ENCODE results near the gene FURIN.

Gene FURIN

DNA sequence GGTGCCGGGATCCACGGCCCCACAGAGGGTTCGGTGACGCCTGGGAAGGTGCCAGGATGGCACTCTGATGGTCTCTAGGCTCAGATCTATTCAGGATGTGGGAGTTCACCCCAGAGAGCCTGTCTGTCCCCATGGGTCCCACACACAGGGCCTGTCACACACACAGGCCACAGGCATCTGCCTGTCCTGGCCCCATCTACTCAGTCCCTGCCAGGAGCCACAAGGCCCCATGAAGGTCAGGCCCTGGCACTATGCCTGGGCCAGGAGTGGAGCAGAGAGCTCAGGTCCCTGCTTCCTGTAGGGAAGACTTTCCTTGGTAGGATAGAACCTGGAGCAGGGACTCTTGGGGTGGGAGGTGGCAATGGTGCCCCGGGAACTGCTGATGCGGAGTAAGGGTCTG, 49.0 kb upstream of the FURIN start:
- peaks cover 5% of the 10 kb centered on the region; the same call in 1 of the 2 replicates for H3K4me1 ChIP-seq (ENCODE audit: control insufficient read depth, insufficient read depth, low read length)
- H3K9me3 ChIP-seq (ENCODE audit: control insufficient read depth, insufficient read depth, low read depth, low read length): no peaks in the 10 kb centered on the region
- no peak for TF ChIP-seq ZNF777 (tag by site-specific recombination; IDR thresholded peaks at IDR 0.05; ENCODE audit: borderline replicate concordance)
- TF ChIP-seq HOXD13 (CRISPR knock-in tag; IDR thresholded peaks at IDR 0.05; ENCODE audit: borderline replicate concordance): no peak
- ChIA-PET CTCF (interaction anchor here (1.4 kb wide), 1 partner anchor 67 kb away, joined by 6 read pairs; no protein-coding TSS in a partner anchor), POLR2A (no interaction called here)
- no peak overlapping the region for H3K4me3 ChIP-seq (ENCODE audit: low read depth, low read length)
- no peak overlapping the region for H3K27ac ChIP-seq (ENCODE audit: extremely low read depth, low read depth, low read length)
- peaks cover 8% of the 10 kb centered on the region in 2 experiments for H3K36me3 ChIP-seq (ENCODE audit: control insufficient read depth in 2 of 2, insufficient read depth in 1 of 2, low read length in 2 of 2)

DNA sequence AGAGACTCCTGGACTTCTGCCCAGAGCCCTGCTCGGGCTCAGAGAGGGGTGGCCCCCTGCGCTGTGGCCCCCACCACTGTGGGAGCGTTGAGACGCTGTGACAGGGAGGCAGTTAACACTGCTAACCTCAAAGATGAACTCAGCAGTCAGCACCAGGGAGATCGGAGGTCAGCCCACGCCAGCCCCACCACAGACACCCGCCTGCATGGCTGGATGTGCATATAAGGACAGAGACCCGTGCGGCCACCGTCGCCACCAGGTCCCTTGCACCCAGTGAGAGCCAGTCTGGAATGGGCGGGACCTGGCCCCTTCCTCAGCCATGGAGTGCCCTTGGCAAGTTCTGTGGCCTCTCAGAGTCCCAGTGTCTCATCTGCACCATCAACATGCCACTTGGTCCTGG, 48.5 kb upstream of the FURIN start:
- Histone ChIP-seq H3K27ac (ENCODE audit: extremely low read depth, low read depth, low read length) (no peak overlapping the region), H3K4me1 (ENCODE audit: control insufficient read depth, insufficient read depth, low read length) (peaks cover under 1% of the 10 kb centered on the region; the same call in 1 of the 2 replicates), H3K36me3 (ENCODE audit: control insufficient read depth in 2 of 2, insufficient read depth in 1 of 2, low read length in 2 of 2) (peaks cover 7 to 8% of the 10 kb centered on the region in 2 experiments), H3K9me3 (ENCODE audit: control insufficient read depth, insufficient read depth, low read depth, low read length) (no peaks in the 10 kb centered on the region), H3K4me3 (ENCODE audit: low read depth, low read length) (no peak overlapping the region)
- TF ChIP-seq, protein P1, sequence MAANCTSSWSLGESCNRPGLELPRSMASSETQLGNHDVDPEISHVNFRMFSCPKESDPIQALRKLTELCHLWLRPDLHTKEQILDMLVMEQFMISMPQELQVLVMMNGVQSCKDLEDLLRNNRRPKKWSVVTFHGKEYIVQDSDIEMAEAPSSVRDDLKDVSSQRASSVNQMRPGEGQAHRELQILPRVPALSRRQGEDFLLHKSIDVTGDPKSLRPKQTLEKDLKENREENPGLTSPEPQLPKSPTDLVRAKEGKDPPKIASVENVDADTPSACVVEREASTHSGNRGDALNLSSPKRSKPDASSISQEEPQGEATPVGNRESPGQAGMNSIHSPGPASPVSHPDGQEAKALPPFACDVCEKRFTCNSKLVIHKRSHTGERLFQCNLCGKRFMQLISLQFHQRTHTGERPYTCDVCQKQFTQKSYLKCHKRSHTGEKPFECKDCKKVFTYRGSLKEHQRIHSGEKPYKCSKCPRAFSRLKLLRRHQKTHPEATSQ (tag by site-specific recombination; IDR thresholded peaks at IDR 0.05): no peak
- TF ChIP-seq GLIS1 (tag by site-specific recombination; IDR thresholded peaks at IDR 0.05) (0 out of 2 replicates have a peak, but pooled peaks have one; percentile 28), ZIC2 (tag by site-specific recombination; IDR thresholded peaks at IDR 0.05) (peak; percentile 16; the same call in 1 of the 2 replicates)
- CTCF ChIA-PET: interaction anchor here (1.4 kb wide), 1 partner anchor 66 kb away, joined by 6 read pairs; no protein-coding TSS in a partner anchor
- POLR2A ChIA-PET: no interaction called here

DNA sequence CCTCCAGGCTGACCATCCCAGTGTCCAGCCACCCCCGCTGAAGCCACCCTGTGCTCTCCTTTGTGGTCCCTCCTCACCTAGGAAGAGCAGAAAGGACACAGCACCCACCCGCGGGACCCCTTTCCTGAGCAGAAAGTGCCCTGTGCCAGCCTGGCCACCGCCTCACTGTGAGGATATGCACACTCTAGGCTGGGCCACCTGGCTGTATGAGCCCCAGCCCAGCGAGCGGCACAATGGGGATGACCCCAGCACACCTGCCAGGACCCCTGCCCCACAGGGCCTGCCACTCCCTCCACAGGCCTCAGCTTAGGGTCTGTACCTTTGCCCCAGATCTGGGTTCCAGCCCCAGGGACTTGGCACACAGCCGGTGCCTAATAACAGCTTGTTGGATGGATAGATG, 47.9 kb upstream of the FURIN start:
- H3K36me3 ChIP-seq (ENCODE audit: control insufficient read depth in 2 of 2, insufficient read depth in 1 of 2, low read length in 2 of 2): peaks cover 2 to 4% of the 10 kb centered on the region in 2 experiments
- no peak overlapping the region for H3K27ac ChIP-seq (ENCODE audit: extremely low read depth, low read depth, low read length)
- no peak overlapping the region for H3K4me3 ChIP-seq (ENCODE audit: low read depth, low read length)
- TF ChIP-seq ZNF114 (tag by site-specific recombination; IDR thresholded peaks at IDR 0.05): no peak
- TF ChIP-seq, protein P2, sequence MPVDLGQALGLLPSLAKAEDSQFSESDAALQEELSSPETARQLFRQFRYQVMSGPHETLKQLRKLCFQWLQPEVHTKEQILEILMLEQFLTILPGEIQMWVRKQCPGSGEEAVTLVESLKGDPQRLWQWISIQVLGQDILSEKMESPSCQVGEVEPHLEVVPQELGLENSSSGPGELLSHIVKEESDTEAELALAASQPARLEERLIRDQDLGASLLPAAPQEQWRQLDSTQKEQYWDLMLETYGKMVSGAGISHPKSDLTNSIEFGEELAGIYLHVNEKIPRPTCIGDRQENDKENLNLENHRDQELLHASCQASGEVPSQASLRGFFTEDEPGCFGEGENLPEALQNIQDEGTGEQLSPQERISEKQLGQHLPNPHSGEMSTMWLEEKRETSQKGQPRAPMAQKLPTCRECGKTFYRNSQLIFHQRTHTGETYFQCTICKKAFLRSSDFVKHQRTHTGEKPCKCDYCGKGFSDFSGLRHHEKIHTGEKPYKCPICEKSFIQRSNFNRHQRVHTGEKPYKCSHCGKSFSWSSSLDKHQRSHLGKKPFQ (tag by site-specific recombination; IDR thresholded peaks at IDR 0.05): no peak
- no peak for TF ChIP-seq ZNF324 (tag by site-specific recombination; IDR thresholded peaks at IDR 0.05)
- TF ChIP-seq ZNF558 (tag by site-specific recombination; IDR thresholded peaks at IDR 0.05): no peak
- no peak for TF ChIP-seq ZNF610 (tag by site-specific recombination; IDR thresholded peaks at IDR 0.05; ENCODE audit: borderline replicate concordance)
- TF ChIP-seq TRIM28 (IDR thresholded peaks at IDR 0.05; ENCODE audit: borderline replicate concordance, low read length): no peak
- TF ChIP-seq ZNF585B (tag by site-specific recombination; IDR thresholded peaks at IDR 0.05): no peak
- no peak for TF ChIP-seq YY1 (tag by site-specific recombination; IDR thresholded peaks at IDR 0.05)
- TF ChIP-seq ZNF423 (tag by site-specific recombination; IDR thresholded peaks at IDR 0.05): no peak
- TF ChIP-seq, protein P3, sequence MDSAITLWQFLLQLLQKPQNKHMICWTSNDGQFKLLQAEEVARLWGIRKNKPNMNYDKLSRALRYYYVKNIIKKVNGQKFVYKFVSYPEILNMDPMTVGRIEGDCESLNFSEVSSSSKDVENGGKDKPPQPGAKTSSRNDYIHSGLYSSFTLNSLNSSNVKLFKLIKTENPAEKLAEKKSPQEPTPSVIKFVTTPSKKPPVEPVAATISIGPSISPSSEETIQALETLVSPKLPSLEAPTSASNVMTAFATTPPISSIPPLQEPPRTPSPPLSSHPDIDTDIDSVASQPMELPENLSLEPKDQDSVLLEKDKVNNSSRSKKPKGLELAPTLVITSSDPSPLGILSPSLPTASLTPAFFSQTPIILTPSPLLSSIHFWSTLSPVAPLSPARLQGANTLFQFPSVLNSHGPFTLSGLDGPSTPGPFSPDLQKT (IDR thresholded peaks at IDR 0.05; ENCODE audit: borderline replicate concordance, low read depth, low read length): no peak
- ChIA-PET CTCF (interaction anchor here (0.6 kb wide), 1 partner anchor 121 kb away, joined by 3 read pairs; no protein-coding TSS in a partner anchor), POLR2A (no interaction called here)
- H3K9me3 ChIP-seq (ENCODE audit: control insufficient read depth, insufficient read depth, low read depth, low read length): no peaks in the 10 kb centered on the region
- H3K4me1 ChIP-seq (ENCODE audit: control insufficient read depth, insufficient read depth, low read length): no peaks in the 10 kb centered on the region

Measured in HEK293 (cell line).